ENCODE results near the gene P4HTM.

Gene P4HTM

DNA sequence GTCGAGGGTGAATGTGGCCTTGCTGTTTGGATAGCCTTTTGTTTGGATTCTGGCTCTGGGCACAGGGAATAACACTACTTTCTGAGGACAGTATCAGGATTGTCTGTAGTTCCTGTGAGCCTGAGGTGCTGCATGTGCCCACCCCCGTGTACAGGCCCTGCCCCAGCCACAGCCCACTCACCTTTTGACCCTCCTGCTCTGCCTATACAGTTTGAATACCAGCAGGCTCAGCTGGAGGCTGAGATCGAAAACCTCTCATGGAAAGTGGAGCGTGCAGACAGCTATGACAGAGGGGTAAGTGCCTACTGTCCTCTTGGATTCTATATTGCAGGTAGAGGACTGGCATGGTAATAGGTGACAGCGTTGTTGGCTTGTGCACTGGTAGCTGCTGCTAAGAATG lies 7.4 kb upstream of the P4HTM start:
- in situ Hi-C loops (cut with MboI; ENCODE audit: low sequenced_read_pairs), result no loop called here

GRCh38 chr3:48983096-48983495 lies 6.9 kb upstream of the P4HTM start:
- in situ Hi-C loops (cut with MboI; ENCODE audit: low sequenced_read_pairs), result no loop called here

- in situ Hi-C loops (cut with MboI; ENCODE audit: low sequenced_read_pairs), result no loop called here
Measured at GRCh38 chr3:48984663-48985062, 5.4 kb upstream of the P4HTM start.

GRCh38 chr3:48985831-48986376 lies 4.1 kb upstream of the P4HTM start:
- in situ Hi-C loops (cut with MboI; ENCODE audit: low sequenced_read_pairs), result no loop called here

GRCh38 chr3:48989126-48989795 lies 780 bp upstream of the P4HTM start:
- in situ Hi-C loops (cut with MboI; ENCODE audit: low sequenced_read_pairs), result no loop called here

DNA sequence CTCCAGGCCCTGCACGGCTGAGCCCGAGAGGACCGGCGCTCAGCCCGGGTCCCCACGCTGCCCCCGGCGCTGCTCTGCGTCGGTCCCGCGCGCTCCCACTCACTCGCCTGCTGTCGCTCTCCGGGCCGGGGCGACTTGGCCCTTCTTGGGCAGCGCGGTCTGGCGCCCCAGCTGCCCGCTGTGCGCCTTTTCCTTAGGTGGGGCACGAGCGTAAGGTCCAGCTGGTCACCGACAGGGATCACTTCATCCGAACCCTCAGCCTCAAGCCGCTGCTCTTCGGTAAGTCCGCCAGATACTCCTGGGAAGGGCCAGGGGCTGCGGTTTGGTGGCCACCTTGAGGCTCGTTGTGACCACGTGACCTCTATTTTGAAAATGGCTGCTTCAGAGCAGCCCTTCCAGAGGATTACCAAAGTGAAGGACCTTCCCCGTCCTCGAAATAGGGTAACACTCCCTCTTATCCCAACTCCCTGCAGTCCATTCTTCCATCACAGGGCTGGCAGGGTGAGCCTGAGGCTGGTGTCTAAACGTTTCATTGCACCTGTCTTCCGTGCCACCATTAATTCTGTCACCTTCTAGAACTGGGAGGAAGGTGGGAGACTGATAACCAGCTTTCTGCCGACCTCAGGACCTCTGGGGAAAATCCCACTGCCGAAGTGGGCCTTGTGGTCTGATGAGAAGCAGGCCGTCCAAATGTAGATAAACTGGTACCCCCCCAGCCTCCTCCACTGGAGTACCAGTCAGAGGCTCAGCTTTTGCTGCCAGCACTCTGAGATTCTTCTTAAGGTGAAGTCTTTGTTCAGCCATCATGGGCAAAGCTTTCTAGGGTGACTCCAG lies 812 bp downstream of the P4HTM start:
- in situ Hi-C loops (cut with MboI; ENCODE audit: low sequenced_read_pairs), result no loop called here

- in situ Hi-C loops (cut with MboI; ENCODE audit: low sequenced_read_pairs), result no loop called here
Measured at GRCh38 chr3:48991851-48992545, 2.0 kb downstream of the P4HTM start.

- in situ Hi-C loops (cut with MboI; ENCODE audit: low sequenced_read_pairs), result no loop called here
Measured at GRCh38 chr3:48993834-48994233, 3.8 kb downstream of the P4HTM start.

DNA sequence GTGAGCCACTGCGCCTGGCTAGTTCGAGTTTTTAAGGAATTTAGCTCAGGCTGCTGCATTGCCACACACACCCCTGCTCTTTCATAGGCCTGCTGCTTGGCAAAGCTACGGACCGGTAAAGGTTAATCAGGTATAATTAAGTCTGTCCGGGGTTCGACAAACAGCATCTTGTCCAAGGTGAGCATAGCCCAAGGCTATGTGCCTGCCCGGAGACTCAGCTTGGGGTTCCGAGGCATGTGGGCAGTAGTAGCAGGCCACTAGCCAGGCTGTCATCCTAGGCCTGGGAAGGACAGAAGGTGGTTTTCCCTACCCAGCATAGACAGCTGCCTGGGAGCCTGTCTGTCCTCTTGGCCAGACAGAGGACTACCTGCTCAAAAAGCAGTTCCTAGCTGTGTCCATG lies 6.6 kb downstream of the P4HTM start:
- in situ Hi-C loops (cut with MboI; ENCODE audit: low sequenced_read_pairs), result no loop called here

DNA sequence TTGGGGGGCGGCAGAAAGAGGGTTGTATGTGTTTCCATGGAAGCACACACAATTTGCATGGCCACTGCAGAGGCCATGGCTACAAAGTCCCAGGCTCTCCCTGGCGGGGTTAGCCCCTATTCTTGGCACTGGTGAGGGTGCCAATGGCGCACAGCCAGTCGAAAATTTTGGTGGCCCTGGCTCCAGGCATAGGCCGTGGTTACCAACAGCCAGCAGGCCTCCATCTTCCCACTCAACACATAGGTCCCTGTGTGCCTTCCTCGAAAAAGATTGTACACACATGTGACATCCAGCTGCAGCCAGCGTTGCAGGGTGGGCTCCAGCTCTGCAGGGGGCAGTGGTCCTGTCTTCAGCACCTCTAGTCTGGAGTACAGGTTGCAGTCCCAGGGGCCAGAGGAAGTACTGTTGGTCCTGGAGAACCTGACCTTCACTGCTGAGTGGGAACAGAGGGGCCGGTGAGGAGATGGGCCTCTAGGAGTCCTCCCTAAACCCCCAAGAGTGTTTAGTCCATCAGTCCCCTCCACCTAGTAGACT lies 7.1 kb downstream of the P4HTM start:
- in situ Hi-C loops (cut with MboI; ENCODE audit: low sequenced_read_pairs), result no loop called here

GRCh38 chr3:48997714-48998637 lies 7.9 kb downstream of the P4HTM start:
- in situ Hi-C loops (cut with MboI; ENCODE audit: low sequenced_read_pairs), result no loop called here

DNA sequence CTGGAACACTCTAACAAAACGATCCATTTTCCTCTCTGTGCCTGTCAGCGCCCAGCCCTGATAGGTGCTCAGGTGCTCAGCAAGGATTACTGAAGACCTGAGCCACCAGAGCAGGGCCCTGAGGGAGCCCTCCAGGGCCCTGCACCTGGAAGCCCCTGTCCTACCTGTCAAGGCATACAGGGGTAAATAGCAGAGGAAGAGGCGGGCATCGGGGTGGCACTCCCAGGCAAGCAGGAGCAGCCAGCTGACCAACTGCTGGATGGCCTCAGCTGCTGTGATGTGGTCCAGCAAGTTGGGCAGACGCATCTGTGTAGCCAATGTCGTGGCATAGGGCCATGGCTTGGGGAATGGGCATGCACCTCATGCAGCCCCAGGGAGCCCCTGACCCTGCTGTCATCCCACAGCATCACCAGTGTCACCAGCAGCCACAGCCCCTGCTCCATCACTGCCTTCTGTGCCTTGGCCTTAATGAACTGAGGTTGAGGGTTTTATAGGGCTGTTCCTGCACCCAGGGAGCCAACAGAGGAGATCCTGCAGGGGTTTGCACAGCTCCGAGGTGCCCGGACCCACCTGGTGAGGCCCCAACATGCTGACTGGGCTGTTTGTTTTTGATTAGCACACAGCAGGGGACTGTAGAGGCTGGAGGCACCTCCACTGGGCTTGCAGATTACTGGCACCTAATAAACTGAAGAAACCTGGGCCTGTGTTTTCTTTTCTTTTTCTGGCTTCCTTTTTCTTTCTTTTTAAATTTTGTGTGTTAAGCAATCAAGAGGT lies 9.2 kb downstream of the P4HTM start:
- in situ Hi-C loops (cut with MboI; ENCODE audit: low sequenced_read_pairs), result no loop called here

DNA sequence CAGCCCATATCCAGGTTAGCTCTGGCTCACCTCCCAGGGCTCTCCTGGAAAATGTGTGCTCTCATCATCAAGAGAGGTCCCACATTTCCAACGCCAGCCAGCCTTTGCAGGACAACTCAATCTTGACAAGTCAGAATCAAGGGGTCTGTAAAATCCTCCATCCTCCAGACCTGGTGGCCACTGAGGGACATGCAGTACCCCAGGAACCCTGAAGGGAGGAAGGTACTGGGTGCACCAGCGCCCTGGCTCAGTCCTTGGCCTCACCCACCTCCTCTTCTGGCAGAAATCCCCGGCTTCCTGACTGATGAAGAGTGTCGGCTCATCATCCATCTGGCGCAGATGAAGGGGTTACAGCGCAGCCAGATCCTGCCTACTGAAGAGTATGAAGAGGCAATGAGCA lies 11.1 kb downstream of the P4HTM start:
- in situ Hi-C loops (cut with MboI; ENCODE audit: low sequenced_read_pairs), result no loop called here

GRCh38 chr3:49004352-49005302 lies 14.6 kb downstream of the P4HTM start:
- in situ Hi-C loops (cut with MboI; ENCODE audit: low sequenced_read_pairs), result no loop called here

DNA sequence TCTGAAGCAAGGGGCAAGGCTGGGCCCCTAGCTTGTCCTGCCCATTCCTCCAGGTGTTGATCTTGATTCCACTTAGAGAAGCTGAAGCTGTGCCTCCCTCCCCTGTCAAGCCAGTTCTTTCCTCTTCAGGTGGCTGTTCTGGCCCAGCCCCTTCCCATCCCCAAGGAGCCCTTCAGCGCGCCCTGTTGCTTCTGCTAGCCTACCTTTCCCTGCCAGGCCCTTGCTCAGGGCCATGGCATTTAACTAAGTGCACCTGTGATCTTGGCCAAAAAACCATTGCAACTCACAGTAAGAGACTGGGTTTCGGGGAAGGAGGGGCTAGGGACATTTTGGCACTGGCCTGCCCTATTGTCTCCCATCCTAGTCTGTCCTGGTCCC lies 15.3 kb downstream of the P4HTM start:
- in situ Hi-C loops (cut with MboI; ENCODE audit: low sequenced_read_pairs), result no loop called here

DNA sequence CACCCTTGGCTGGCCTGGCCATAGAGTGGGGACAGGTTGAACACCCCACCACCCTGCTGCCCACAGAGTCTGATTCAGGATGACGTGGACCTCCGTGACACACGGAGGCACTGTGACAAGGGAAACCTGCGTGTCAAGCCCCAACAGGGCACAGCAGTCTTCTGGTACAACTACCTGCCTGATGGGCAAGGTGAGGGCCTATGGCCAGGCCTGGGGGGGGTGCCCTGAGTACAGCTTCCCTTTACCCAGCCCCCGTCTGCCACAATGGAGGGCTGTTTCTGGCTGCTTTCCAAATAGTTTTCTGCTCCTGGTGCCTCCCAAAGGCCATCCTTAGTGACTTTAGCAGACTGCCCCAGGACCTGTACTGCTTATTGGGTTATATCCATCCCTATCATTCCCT lies 16.0 kb downstream of the P4HTM start:
- in situ Hi-C loops (cut with MboI; ENCODE audit: low sequenced_read_pairs), result no loop called here

DNA sequence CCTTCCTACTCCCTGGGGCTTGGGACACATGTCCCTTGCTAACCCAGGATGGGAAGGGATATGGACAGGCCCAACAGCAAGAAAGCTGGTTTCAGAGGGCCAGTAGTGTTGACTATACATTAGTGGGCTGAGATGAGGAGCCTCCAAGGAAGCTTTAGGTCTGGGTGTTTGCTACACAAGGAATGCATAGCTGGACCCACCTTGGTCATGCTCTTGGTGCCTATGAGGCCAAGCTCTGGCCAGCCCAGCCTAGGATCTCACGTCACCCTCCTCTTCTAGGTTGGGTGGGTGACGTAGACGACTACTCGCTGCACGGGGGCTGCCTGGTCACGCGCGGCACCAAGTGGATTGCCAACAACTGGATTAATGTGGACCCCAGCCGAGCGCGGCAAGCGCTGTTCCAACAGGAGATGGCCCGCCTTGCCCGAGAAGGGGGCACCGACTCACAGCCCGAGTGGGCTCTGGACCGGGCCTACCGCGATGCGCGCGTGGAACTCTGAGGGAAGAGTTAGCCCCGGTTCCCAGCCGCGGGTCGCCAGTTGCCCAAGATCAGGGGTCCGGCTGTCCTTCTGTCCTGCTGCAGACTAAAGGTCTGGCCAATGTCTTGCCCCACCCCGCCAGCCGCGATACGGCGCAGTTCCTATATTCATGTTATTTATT lies 16.5 kb downstream of the P4HTM start:
- in situ Hi-C loops (cut with MboI; ENCODE audit: low sequenced_read_pairs), result no loop called here
